ENCODE measurements around the gene DLG5. TPM values are rescaled to one million over a fixed set of nuclear protein-coding genes. Genes with fewer than 3 reads are reported as not detected.

Gene DLG5
- total RNA-seq, 1 experiment from 2014 or later, result 127 TPM

DNA sequence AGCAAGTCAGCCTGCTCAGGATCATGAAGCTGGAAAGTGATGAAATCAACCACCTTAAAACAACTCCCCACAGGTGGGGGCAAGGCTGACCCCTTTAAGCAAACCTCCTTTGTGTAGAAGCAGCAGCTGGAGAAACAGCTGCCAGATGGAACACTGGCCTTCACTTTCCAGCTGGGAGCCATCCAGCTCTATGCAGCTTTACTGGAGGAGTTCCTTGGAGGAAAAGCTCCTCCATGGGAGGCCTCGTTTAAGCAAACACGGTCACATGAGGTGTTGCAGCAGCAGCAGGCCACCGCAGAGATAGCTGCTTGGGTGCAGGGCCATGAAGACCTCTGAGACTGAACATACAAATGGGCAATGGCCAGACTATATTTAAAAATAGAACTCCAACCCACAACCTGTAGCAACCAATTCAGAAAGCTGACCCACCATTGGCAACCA lies 13.0 kb upstream of the DLG5 start:
- no peaks in the 10 kb centered on the region for H3K9me3 Mint-ChIP-seq (ENCODE audit: unreplicated experiment)
- no peak for DNase-seq (ENCODE audit: unreplicated experiment)
- H3K27me3 Mint-ChIP-seq (ENCODE audit: insufficient read depth, unreplicated experiment), result no peaks in the 10 kb centered on the region
- intact Hi-C loops (cut with micrococcal nuclease), result no loop called here
- H3K36me3 Mint-ChIP-seq (ENCODE audit: insufficient read depth, unreplicated experiment), result no peaks in the 10 kb centered on the region
- no TSS peak for BruUV-seq (replicated peaks)
- H3K4me3 Mint-ChIP-seq (ENCODE audit: unreplicated experiment), result no peak overlapping the region
- ChIA-PET POLR2A (interaction anchor here (0.6 to 2.9 kb wide), 6 partner anchors 10 to 94 kb away, joined by 3 to 14 read pairs (median 4); partner anchors contain the start of gene DLG5), CTCF (interaction anchor here (1.0 kb wide), 1 partner anchor 35 kb away, joined by 3 read pairs; no protein-coding TSS in a partner anchor)
- no peak for TF ChIP-seq CTCF (IDR thresholded peaks at IDR 0.05; ENCODE audit: unreplicated experiment)
- H3K4me1 Mint-ChIP-seq (ENCODE audit: insufficient read depth, unreplicated experiment), result peaks cover 25% of the 10 kb centered on the region
- H3K27ac Mint-ChIP-seq (ENCODE audit: low read depth, unreplicated experiment), result no peak overlapping the region

- Mint-ChIP-seq H3K27ac (ENCODE audit: low read depth, unreplicated experiment) (no peak overlapping the region), H3K27me3 (ENCODE audit: insufficient read depth, unreplicated experiment) (no peaks in the 10 kb centered on the region), H3K9me3 (ENCODE audit: unreplicated experiment) (no peaks in the 10 kb centered on the region), H3K4me3 (ENCODE audit: unreplicated experiment) (no peak overlapping the region), H3K4me1 (ENCODE audit: insufficient read depth, unreplicated experiment) (peaks cover 12% of the 10 kb centered on the region), H3K36me3 (ENCODE audit: insufficient read depth, unreplicated experiment) (no peaks in the 10 kb centered on the region)
- BruUV-seq (replicated peaks), result no TSS peak
- ChIA-PET CTCF (interaction anchor here (0.6 kb wide), 1 partner anchor 38 kb away, joined by 3 read pairs; no protein-coding TSS in a partner anchor), POLR2A (interaction anchor here (0.6 to 1.5 kb wide), 4 partner anchors 9 to 235 kb away, joined by 3 to 5 read pairs (median 3); no protein-coding TSS in a partner anchor)
- intact Hi-C loops (cut with micrococcal nuclease), result no loop called here
- DNase-seq (ENCODE audit: unreplicated experiment), result no peak
- TF ChIP-seq CTCF (IDR thresholded peaks at IDR 0.05; ENCODE audit: unreplicated experiment), result no peak
Observed at GRCh38 chr10:77936697-77937567, 10.4 kb upstream of the DLG5 start.

GRCh38 chr10:77932016-77932715 lies 5.6 kb upstream of the DLG5 start:
- DNase-seq (ENCODE audit: unreplicated experiment), result no peak
- H3K27me3 Mint-ChIP-seq (ENCODE audit: insufficient read depth, unreplicated experiment), result no peaks in the 10 kb centered on the region
- no peak overlapping the region for H3K4me3 Mint-ChIP-seq (ENCODE audit: unreplicated experiment)
- peaks cover 17% of the 10 kb centered on the region for H3K4me1 Mint-ChIP-seq (ENCODE audit: insufficient read depth, unreplicated experiment)
- CTCF ChIA-PET, result interaction anchor here (0.6 kb wide), 2 partner anchors 18 to 54 kb away, joined by 3 read pairs; no protein-coding TSS in a partner anchor
- no TSS peak for BruUV-seq (replicated peaks)
- intact Hi-C loops (cut with micrococcal nuclease), result no loop called here
- no peaks in the 10 kb centered on the region for H3K9me3 Mint-ChIP-seq (ENCODE audit: unreplicated experiment)
- no peaks in the 10 kb centered on the region for H3K36me3 Mint-ChIP-seq (ENCODE audit: insufficient read depth, unreplicated experiment)
- TF ChIP-seq CTCF (IDR thresholded peaks at IDR 0.05; ENCODE audit: unreplicated experiment), result no peak
- peak overlapping the region; percentile 10 for H3K27ac Mint-ChIP-seq (ENCODE audit: low read depth, unreplicated experiment)
- POLR2A ChIA-PET, result interaction anchor here (0.9 to 1.7 kb wide), 7 partner anchors 11 to 97 kb away, joined by 3 to 8 read pairs (median 4); no protein-coding TSS in a partner anchor

All from MCF 10A (cell line).